ENCODE results near the gene ADCY10. TPM values are rescaled to one million over a fixed set of nuclear protein-coding genes. Genes with fewer than 3 reads are reported as not detected.

Gene ADCY10
- total and polyA plus RNA-seq, 2 experiments from 2014 or later = not detected

DNA sequence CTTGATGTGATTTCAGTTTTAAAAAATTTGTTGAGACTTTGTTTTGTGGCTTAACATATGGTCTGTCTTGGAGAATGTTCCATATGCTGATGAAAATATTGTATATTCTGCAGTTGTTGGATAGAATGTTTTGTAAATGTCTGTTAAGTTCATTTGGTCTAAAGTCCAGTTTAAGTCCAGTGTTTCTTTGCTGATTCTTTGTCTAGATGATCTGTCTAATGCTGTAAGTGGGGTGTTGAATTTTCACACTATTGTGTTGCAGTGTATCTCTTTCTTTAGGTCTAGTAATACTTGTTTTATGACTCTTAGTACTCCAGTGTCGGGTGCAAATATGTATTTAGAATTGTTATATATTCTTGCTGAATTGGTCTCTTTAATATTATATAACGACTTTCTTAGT, 33.8 kb upstream of the ADCY10 start:
- H3F3A ChIP-seq (replicated peaks; ENCODE audit: low read depth) = no peaks in the 10 kb centered on the region
- H3K36me3 ChIP-seq (ENCODE audit: insufficient read depth) = peaks cover 7% of the 10 kb centered on the region; the same call in 1 of the 2 replicates
- no peak overlapping the region for H3K4me3 Mint-ChIP-seq
- no peak for DNase-seq (ENCODE audit: low spot score)
- peak overlapping the region; percentile 19 for H3K27ac Mint-ChIP-seq
- H3K9me3 Mint-ChIP-seq = peaks cover 2% of the 10 kb centered on the region; the same call in 2 of the 3 replicates
- ATAC-seq = no peak
- H3K4me2 ChIP-seq = peak overlapping the region; percentile 3; the same call in 1 of the 2 replicates
- H2AFZ ChIP-seq = no peak overlapping the region
- H3K36me3 Mint-ChIP-seq (ENCODE audit: low read depth) = peaks cover 29% of the 10 kb centered on the region
- peaks cover 91% of the 10 kb centered on the region for H3K79me2 ChIP-seq (replicated peaks; ENCODE audit: insufficient read depth)
- H3K27ac ChIP-seq (ENCODE audit: low read depth) = no peak overlapping the region
- peaks cover 2% of the 10 kb centered on the region for H3K27me3 Mint-ChIP-seq (ENCODE audit: insufficient read depth, low read depth, poor library complexity)
- no peaks in the 10 kb centered on the region for H3K9me2 ChIP-seq (ENCODE audit: insufficient read depth)
- peaks cover 14% of the 10 kb centered on the region; the same call in 1 of the 2 replicates for H3K4me1 ChIP-seq (ENCODE audit: insufficient read depth)
- peaks cover 15% of the 10 kb centered on the region for H3K4me1 Mint-ChIP-seq
- H3K4me3 ChIP-seq = no peak overlapping the region
- TF ChIP-seq ZNF331 (CRISPR knock-in tag; IDR thresholded peaks at IDR 0.05; ENCODE audit: low read depth) (no peak), ZNF114 (CRISPR knock-in tag; IDR thresholded peaks at IDR 0.05) (no peak), STAT1 (IDR thresholded peaks at IDR 0.05; ENCODE audit: unreplicated experiment) (no peak), CREB1 (CRISPR knock-in tag; IDR thresholded peaks at IDR 0.05; ENCODE audit: low read depth) (no peak), EZH2 (IDR thresholded peaks at IDR 0.05; ENCODE audit: low read depth, unreplicated experiment) (no peak)
- 0 out of 2 replicates have a peak, but pooled peaks cover 9% of the 10 kb centered on the region for H4K20me1 ChIP-seq (replicated peaks; ENCODE audit: insufficient read depth)
- no peaks in the 10 kb centered on the region for H3K27me3 ChIP-seq (ENCODE audit: insufficient read depth)

DNA sequence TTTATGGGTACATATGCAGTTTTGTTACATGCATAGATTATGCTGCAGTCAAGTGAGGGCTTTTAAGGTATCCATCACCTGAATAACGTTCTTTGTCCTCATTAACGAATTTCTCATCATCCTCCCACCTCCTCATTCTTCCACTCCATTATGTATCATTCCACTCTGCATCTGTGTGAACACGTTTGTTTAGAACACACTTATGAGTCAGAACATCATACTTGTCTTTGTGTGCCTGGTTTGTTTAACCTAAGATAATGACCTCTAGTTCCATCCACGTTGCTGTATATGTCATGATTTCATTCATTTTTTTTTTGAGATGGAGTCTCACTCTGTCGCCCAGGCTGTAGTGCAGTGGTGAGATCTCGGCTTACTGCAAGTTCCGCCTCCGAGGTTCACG, 29.6 kb upstream of the ADCY10 start:
- Mint-ChIP-seq H3K9me3 (peaks cover 2% of the 10 kb centered on the region; the same call in 2 of the 3 replicates), H3K36me3 (ENCODE audit: low read depth) (peaks cover 13% of the 10 kb centered on the region; the same call in 2 of the 3 replicates), H3K4me1 (peaks cover 15% of the 10 kb centered on the region), H3K27ac (no peak overlapping the region), H3K27me3 (ENCODE audit: insufficient read depth, low read depth, poor library complexity) (peaks cover 2% of the 10 kb centered on the region), H3K4me3 (no peak overlapping the region)
- H3K36me3 ChIP-seq (ENCODE audit: insufficient read depth) = no peaks in the 10 kb centered on the region
- ATAC-seq (no peak), DNase-seq (ENCODE audit: low spot score) (no peak)
- no peak overlapping the region for H3K4me3 ChIP-seq
- TF ChIP-seq POLR2AphosphoS5 (IDR thresholded peaks at IDR 0.05; ENCODE audit: low read depth) (no peak), CREB1 (CRISPR knock-in tag; IDR thresholded peaks at IDR 0.05; ENCODE audit: low read depth) (no peak), EZH2phosphoT487 (IDR thresholded peaks at IDR 0.05; ENCODE audit: unreplicated experiment) (no peak), NANOG (IDR thresholded peaks at IDR 0.05; ENCODE audit: borderline replicate concordance) (no peak), EZH2 (IDR thresholded peaks at IDR 0.05; ENCODE audit: low read depth, unreplicated experiment) (no peak)
- TF ChIP-seq, protein P1, sequence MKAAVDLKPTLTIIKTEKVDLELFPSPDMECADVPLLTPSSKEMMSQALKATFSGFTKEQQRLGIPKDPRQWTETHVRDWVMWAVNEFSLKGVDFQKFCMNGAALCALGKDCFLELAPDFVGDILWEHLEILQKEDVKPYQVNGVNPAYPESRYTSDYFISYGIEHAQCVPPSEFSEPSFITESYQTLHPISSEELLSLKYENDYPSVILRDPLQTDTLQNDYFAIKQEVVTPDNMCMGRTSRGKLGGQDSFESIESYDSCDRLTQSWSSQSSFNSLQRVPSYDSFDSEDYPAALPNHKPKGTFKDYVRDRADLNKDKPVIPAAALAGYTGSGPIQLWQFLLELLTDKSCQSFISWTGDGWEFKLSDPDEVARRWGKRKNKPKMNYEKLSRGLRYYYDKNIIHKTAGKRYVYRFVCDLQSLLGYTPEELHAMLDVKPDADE (IDR thresholded peaks at IDR 0.05) = no peak
- no peaks in the 10 kb centered on the region for H3F3A ChIP-seq (replicated peaks; ENCODE audit: low read depth)
- H4K20me1 ChIP-seq (replicated peaks; ENCODE audit: insufficient read depth) = 0 out of 2 replicates have a peak, but pooled peaks cover 9% of the 10 kb centered on the region
- H3K27me3 ChIP-seq (ENCODE audit: insufficient read depth) = no peaks in the 10 kb centered on the region
- peaks cover 100% of the 10 kb centered on the region for H3K79me2 ChIP-seq (replicated peaks; ENCODE audit: insufficient read depth)
- no peak overlapping the region for H2AFZ ChIP-seq
- no peak overlapping the region for H3K4me2 ChIP-seq
- H3K27ac ChIP-seq (ENCODE audit: low read depth) = no peak overlapping the region
- H3K9me2 ChIP-seq (ENCODE audit: insufficient read depth) = no peaks in the 10 kb centered on the region
- H3K4me1 ChIP-seq (ENCODE audit: insufficient read depth) = peaks cover 20% of the 10 kb centered on the region

DNA sequence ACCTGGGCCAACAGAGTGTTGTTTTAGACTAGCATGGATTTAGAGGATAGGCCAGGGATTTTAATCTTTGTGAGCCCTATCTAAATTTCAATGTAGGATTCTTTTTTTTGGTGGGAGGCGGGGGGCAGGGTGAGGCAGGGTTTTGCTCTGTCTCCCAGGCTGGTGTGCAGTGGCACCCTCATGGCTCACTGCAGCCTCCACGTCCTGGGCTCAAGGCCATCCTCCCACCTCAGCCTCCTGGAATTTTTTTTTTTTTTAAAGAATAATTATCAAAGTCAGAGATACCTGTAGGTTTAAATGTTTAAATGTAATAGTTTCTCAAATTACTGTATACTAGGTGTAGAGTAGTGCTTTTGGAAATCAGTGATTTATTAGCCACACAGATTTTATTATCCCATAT, 26.3 kb upstream of the ADCY10 start:
- Histone ChIP-seq H3K4me3 (no peak overlapping the region), H3K9me2 (ENCODE audit: insufficient read depth) (no peaks in the 10 kb centered on the region), H3K36me3 (ENCODE audit: insufficient read depth) (no peaks in the 10 kb centered on the region), H3K27me3 (ENCODE audit: insufficient read depth) (no peaks in the 10 kb centered on the region), H3K4me1 (ENCODE audit: insufficient read depth) (peaks cover 13% of the 10 kb centered on the region), H3K4me2 (no peak overlapping the region), H2AFZ (no peak overlapping the region), H4K20me1 (replicated peaks; ENCODE audit: insufficient read depth) (0 out of 2 replicates have a peak, but pooled peaks cover 4% of the 10 kb centered on the region), H3K27ac (ENCODE audit: low read depth) (no peak overlapping the region), H3F3A (replicated peaks; ENCODE audit: low read depth) (0 out of 2 replicates have a peak, but pooled peaks cover 1% of the 10 kb centered on the region), H3K79me2 (replicated peaks; ENCODE audit: insufficient read depth) (peaks cover 80% of the 10 kb centered on the region)
- Mint-ChIP-seq H3K27me3 (ENCODE audit: insufficient read depth, low read depth, poor library complexity) (peaks cover 13% of the 10 kb centered on the region), H3K27ac (no peak overlapping the region), H3K9me3 (peaks cover 2% of the 10 kb centered on the region), H3K36me3 (ENCODE audit: low read depth) (peaks cover 15% of the 10 kb centered on the region), H3K4me3 (no peak overlapping the region), H3K4me1 (peaks cover 4% of the 10 kb centered on the region)
- DNase-seq (ENCODE audit: low spot score) (no peak), ATAC-seq (no peak)
- TF ChIP-seq, protein P1 (IDR thresholded peaks at IDR 0.05) = no peak
- TF ChIP-seq STAT1 (IDR thresholded peaks at IDR 0.05; ENCODE audit: unreplicated experiment) = no peak
- TF ChIP-seq ZNF114 (CRISPR knock-in tag; IDR thresholded peaks at IDR 0.05) = no peak
- TF ChIP-seq CREB1 (CRISPR knock-in tag; IDR thresholded peaks at IDR 0.05; ENCODE audit: low read depth) = no peak
- TF ChIP-seq EZH2 (IDR thresholded peaks at IDR 0.05; ENCODE audit: low read depth, unreplicated experiment) = no peak
- TF ChIP-seq, protein P2, sequence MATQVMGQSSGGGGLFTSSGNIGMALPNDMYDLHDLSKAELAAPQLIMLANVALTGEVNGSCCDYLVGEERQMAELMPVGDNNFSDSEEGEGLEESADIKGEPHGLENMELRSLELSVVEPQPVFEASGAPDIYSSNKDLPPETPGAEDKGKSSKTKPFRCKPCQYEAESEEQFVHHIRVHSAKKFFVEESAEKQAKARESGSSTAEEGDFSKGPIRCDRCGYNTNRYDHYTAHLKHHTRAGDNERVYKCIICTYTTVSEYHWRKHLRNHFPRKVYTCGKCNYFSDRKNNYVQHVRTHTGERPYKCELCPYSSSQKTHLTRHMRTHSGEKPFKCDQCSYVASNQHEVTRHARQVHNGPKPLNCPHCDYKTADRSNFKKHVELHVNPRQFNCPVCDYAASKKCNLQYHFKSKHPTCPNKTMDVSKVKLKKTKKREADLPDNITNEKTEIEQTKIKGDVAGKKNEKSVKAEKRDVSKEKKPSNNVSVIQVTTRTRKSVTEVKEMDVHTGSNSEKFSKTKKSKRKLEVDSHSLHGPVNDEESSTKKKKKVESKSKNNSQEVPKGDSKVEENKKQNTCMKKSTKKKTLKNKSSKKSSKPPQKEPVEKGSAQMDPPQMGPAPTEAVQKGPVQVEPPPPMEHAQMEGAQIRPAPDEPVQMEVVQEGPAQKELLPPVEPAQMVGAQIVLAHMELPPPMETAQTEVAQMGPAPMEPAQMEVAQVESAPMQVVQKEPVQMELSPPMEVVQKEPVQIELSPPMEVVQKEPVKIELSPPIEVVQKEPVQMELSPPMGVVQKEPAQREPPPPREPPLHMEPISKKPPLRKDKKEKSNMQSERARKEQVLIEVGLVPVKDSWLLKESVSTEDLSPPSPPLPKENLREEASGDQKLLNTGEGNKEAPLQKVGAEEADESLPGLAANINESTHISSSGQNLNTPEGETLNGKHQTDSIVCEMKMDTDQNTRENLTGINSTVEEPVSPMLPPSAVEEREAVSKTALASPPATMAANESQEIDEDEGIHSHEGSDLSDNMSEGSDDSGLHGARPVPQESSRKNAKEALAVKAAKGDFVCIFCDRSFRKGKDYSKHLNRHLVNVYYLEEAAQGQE (IDR thresholded peaks at IDR 0.05; ENCODE audit: unreplicated experiment) = no peak
- TF ChIP-seq, protein P3, sequence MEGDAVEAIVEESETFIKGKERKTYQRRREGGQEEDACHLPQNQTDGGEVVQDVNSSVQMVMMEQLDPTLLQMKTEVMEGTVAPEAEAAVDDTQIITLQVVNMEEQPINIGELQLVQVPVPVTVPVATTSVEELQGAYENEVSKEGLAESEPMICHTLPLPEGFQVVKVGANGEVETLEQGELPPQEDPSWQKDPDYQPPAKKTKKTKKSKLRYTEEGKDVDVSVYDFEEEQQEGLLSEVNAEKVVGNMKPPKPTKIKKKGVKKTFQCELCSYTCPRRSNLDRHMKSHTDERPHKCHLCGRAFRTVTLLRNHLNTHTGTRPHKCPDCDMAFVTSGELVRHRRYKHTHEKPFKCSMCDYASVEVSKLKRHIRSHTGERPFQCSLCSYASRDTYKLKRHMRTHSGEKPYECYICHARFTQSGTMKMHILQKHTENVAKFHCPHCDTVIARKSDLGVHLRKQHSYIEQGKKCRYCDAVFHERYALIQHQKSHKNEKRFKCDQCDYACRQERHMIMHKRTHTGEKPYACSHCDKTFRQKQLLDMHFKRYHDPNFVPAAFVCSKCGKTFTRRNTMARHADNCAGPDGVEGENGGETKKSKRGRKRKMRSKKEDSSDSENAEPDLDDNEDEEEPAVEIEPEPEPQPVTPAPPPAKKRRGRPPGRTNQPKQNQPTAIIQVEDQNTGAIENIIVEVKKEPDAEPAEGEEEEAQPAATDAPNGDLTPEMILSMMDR (conservative IDR thresholded peaks at IDR 0.05; ENCODE audit: low read depth in 2 of 2) = no peak

Measured in GM23338 (cell line).